Esophagus squamous epithelium (tissue), 4 donors: Measurements from ENCODE around the gene DEFB121.

ENCODE experiments used
- CTCF ChIP-seq, 6 experiments: fragments of 450-650 bp in 4 of 6; fragments of 200-600 bp in 2 of 6; sonication (generic) in 2 of 6; IDR thresholded peaks; one replicate each; pipeline ENCODE4 v1.5.1; 2016 to 2019; ENCODE audit warnings: antibody characterized with exemption in 6 of 6, mild to moderate bottlenecking in 4 of 6, moderate library complexity in 4 of 6
- POLR2A ChIP-seq, 4 donors: fragments of 450-650 bp; IDR thresholded peaks; one replicate each; pipeline ENCODE4 v1.6.1; 2017; ENCODE audit warnings: antibody characterized with exemption in 4 of 4, mild to moderate bottlenecking in 4 of 4, moderate library complexity in 3 of 4

- no peak for TF ChIP-seq CTCF (IDR thresholded peaks at IDR 0.05)
- no peak for TF ChIP-seq POLR2A (IDR thresholded peaks at IDR 0.05)
Measured at GRCh38 chr20:31410011-31410410, 4.0 kb upstream of the DEFB121 start.
